Aorta (tissue), 5 donors: ENCODE measurements around the gene TNP1. TPM values are rescaled to one million over a fixed set of nuclear protein-coding genes. Genes with fewer than 3 reads are reported as not detected.

ENCODE experiments used
- ATAC-seq: fragments of 200-7000 bp; cut with Tn5 transposase; one replicate; pipeline ENCODE4 v1.9.1; 2022; ENCODE audit warnings: moderate library complexity; ENCODE audit not compliant: low FRiP score
- DNase-seq, 2 donors: peaks; one replicate each; pipeline ENCODE4 v3.0.0-alpha.2; 2020
- H3K27ac ChIP-seq, 2 donors: one replicate each; pipeline ENCODE4 v1.5.1; 2013; ENCODE audit warnings: low read length in 2 of 2, mild to moderate bottlenecking in 2 of 2, moderate library complexity in 2 of 2, control low read depth in 1 of 2, inconsistent platforms in 1 of 2, low read depth in 1 of 2
- H3K27me3 ChIP-seq, 2 donors: one replicate each; pipeline ENCODE4 v1.6.1; 2013; ENCODE audit warnings: control low read depth in 1 of 2, low read length in 1 of 2, mild to moderate bottlenecking in 1 of 2, moderate library complexity in 1 of 2; ENCODE audit not compliant: insufficient read depth in 2 of 2, control insufficient read depth in 1 of 2
- H3K36me3 ChIP-seq, 2 donors: one replicate each; pipeline ENCODE4 v1.6.1; 2013; ENCODE audit warnings: control low read depth in 1 of 2, low read length in 1 of 2, mild to moderate bottlenecking in 1 of 2; ENCODE audit not compliant: insufficient read depth in 2 of 2, control insufficient read depth in 1 of 2
- H3K4me1 ChIP-seq, 2 donors: one replicate each; pipeline ENCODE4 v1.6.1; 2013; ENCODE audit warnings: low read length in 2 of 2, control low read depth in 1 of 2, mild to moderate bottlenecking in 1 of 2, moderate library complexity in 1 of 2; ENCODE audit not compliant: insufficient read depth in 2 of 2, control insufficient read depth in 1 of 2
- H3K4me3 ChIP-seq, 2 donors: one replicate each; pipeline ENCODE4 v1.5.1; 2013; ENCODE audit warnings: low read length in 2 of 2, control low read depth in 1 of 2, mild to moderate bottlenecking in 1 of 2
- H3K9me3 ChIP-seq: one replicate; pipeline ENCODE4 v1.6.1; 2013; ENCODE audit warnings: mild to moderate bottlenecking, low read length; ENCODE audit not compliant: control insufficient read depth
- WGBS, 2 donors: extraction: QIAGEN DNeasy Blood & Tissue Kit; methylation state at CpG; one replicate each; pipeline ENCODE4 v1.1.7; 2013; 5-methylcytosine and 5-hydroxymethylcytosine counted together
- intact Hi-C, 2 donors: fragments of 100-400 bp; cut with DNase I; formaldehyde crosslinking; loops; one replicate each; pipeline versions ENCODE4 v1.14.2 to v1.15.0; 2022
- polyA plus RNA-seq, 2 donors: library from polyadenylated mRNA; stranded (reverse); fragments of 200-250 nt; gene quantifications; one replicate each; pipeline ENCODE4 v1.2.3, GENCODE V29; 2013
- total RNA-seq, 2 donors: library from RNA; stranded (reverse); fragmentation: NEBNext Ultra II Directional; extraction: Animal tissue kit (Norgen Biotek cat#: 25700); gene quantifications; one replicate each; pipeline ENCODE4 v1.2.1, GENCODE V29; 2021
- donor health status: healthy with polysubstance abuse.
- donor health status: Bipolar disorder and iron deficiency.
- donor health status: DM: no; HTN: no; CAD: no.
- donor health status: DM: no; HTN: no; CAD: no.
- donor health status: DM: yes; HTN: yes; CAD: no.

The TNP1 gene
- total and polyA plus RNA-seq, 4 donors: not detected

DNA sequence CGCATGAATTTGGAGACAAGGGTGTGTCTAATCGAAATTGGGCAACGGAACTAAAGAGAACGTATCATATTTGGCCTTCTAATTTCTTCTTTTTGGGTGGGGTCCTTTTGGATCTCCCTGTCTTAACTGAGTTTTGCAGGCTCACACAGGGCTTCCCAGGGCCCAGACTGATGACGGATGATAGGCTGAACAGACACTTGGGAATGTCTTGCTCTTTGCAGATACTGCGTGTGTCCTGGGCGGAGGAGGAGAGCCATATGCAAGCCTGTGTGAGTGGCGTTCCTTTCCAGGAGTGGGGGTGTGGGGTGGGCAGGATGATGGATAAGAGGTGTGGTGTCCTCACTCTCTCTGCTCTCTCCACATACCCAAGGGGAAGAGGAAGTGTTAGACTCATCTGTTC is 40.1 kb downstream of the TNP1 start:
- WGBS, 2 donors: 97% methylated on average over 8 of the region's 8 CpGs
- Histone ChIP-seq H3K27ac (no peak overlapping the region), H3K27me3 (no peaks in the 10 kb centered on the region), H3K36me3 (no peaks in the 10 kb centered on the region), H3K4me3 (no peak overlapping the region), H3K4me1 (no peaks in the 10 kb centered on the region), H3K9me3 (no peaks in the 10 kb centered on the region)
- no peak for DNase-seq
- intact Hi-C loops: no loop called here
- ATAC-seq: no peak

- H3K27me3 ChIP-seq: no peaks in the 10 kb centered on the region
- ATAC-seq (no peak), DNase-seq (no peak)
- no peak overlapping the region for H3K4me3 ChIP-seq
- no peaks in the 10 kb centered on the region for H3K9me3 ChIP-seq
- H3K27ac ChIP-seq: no peak overlapping the region
- H3K4me1 ChIP-seq: no peaks in the 10 kb centered on the region
- intact Hi-C loops: no loop called here
- H3K36me3 ChIP-seq: no peaks in the 10 kb centered on the region
- WGBS, 2 donors: 94 to 96% methylated on average over 3 of the region's 3 CpGs
Measured at GRCh38 chr2:216819055-216819454, 40.8 kb downstream of the TNP1 start.

- no peak overlapping the region for H3K27ac ChIP-seq
- H3K9me3 ChIP-seq: no peaks in the 10 kb centered on the region
- H3K4me1 ChIP-seq: no peaks in the 10 kb centered on the region
- intact Hi-C loops: no loop called here
- no peak overlapping the region for H3K4me3 ChIP-seq
- no peaks in the 10 kb centered on the region for H3K27me3 ChIP-seq
- 86 to 88% methylated on average over 30 of the region's 30 CpGs for WGBS, 2 donors
- peak; percentile 25 for ATAC-seq
- no peaks in the 10 kb centered on the region for H3K36me3 ChIP-seq
- DNase-seq: no peak
Measured at GRCh38 chr2:216810399-216811160, 49.3 kb downstream of the TNP1 start.

Other genes starting within 250 kb of the TNP1 start
- gene IGFBP2, start 226.6 kb downstream of the TNP1 start, total RNA-seq: 100 to 1,000 TPM; 657 to 663 TPM
- 1,000 to 10,000 TPM in 1 of 2 donors, 100 to 1,000 TPM in 1; 869 to 1,436 TPM for gene IGFBP2, start 226.6 kb downstream of the TNP1 start, polyA plus RNA-seq
- 1,000 to 10,000 TPM in 1 of 2 donors, 100 to 1,000 TPM in 1; 808 to 1,222 TPM for gene IGFBP5, start 164.5 kb downstream of the TNP1 start, total RNA-seq
- gene IGFBP5, start 164.5 kb downstream of the TNP1 start, polyA plus RNA-seq: 100 to 1,000 TPM; 123 to 385 TPM